Measurements from ENCODE around the gene COPS3. TPM values are rescaled to one million over a fixed set of nuclear protein-coding genes. Genes with fewer than 3 reads are reported as not detected.

COPS3 gene
- total RNA-seq = 107 and 109 TPM in 2 replicates
- long read RNA-seq, transcript COPS3-201 (12 exons, 1,641 nt) = major isoform, 420 of 572 reads
- long read RNA-seq, partial matches to known transcripts = 12 of 572 reads
- long read RNA-seq, other reads (novel, unspliced or antisense) = 136 of 572 reads

- Mint-ChIP-seq H3K4me3 (peak within 1 kb of the TSS; percentile 90), H3K27ac (ENCODE audit: unreplicated experiment) (peak within 1 kb of the TSS; percentile 86)
Observed at GRCh38 chr17:17280613-17281549, at the start of gene COPS3. COPS3 (minus strand) TSS chr17:17281246; CDS start chr17:17281186, 60 bp downstream.

GRCh38 chr17:17328251-17328650 is 47.2 kb upstream of the COPS3 start:
- TF ChIP-seq CTCF (conservative IDR thresholded peaks at IDR 0.05) = no peak
- Mint-ChIP-seq H3K4me3 (no peak overlapping the region), H3K4me1 (peaks cover 11% of the 10 kb centered on the region), H3K36me3 (ENCODE audit: low read depth) (no peaks in the 10 kb centered on the region), H3K9me3 (no peaks in the 10 kb centered on the region), H3K27ac (ENCODE audit: unreplicated experiment) (no peak overlapping the region), H3K27me3 (ENCODE audit: low read depth) (no peaks in the 10 kb centered on the region)
- no peak for DNase-seq (ENCODE audit: low read depth, low spot score)

More at GRCh38 chr17:17280613-17281549, at the start of gene COPS3:
- TF ChIP-seq CTCF (conservative IDR thresholded peaks at IDR 0.05) = no peak
- peak; percentile 91 for DNase-seq (ENCODE audit: low read depth, low spot score)
- no peaks in the 10 kb centered on the region for H3K27me3 Mint-ChIP-seq (ENCODE audit: low read depth)
- H3K9me3 Mint-ChIP-seq = no peaks in the 10 kb centered on the region
- H3K36me3 Mint-ChIP-seq (ENCODE audit: low read depth) = no peaks in the 10 kb centered on the region
- peaks cover 23% of the 10 kb centered on the region for H3K4me1 Mint-ChIP-seq

- no peak for DNase-seq (ENCODE audit: low read depth, low spot score)
- H3K4me3 Mint-ChIP-seq = no peak overlapping the region
Observed at GRCh38 chr17:17326275-17326875, 45.3 kb upstream of the COPS3 start.

GRCh38 chr17:17325816-17326215 is 44.8 kb upstream of the COPS3 start:
- no peaks in the 10 kb centered on the region for H3K27me3 Mint-ChIP-seq (ENCODE audit: low read depth)
- H3K27ac Mint-ChIP-seq (ENCODE audit: unreplicated experiment) = peak overlapping the region; percentile 35
- DNase-seq (ENCODE audit: low read depth, low spot score) = no peak
- H3K4me1 Mint-ChIP-seq = peaks cover 11% of the 10 kb centered on the region
- no peak for TF ChIP-seq CTCF (conservative IDR thresholded peaks at IDR 0.05)
- no peaks in the 10 kb centered on the region for H3K36me3 Mint-ChIP-seq (ENCODE audit: low read depth)
- no peak overlapping the region for H3K4me3 Mint-ChIP-seq
- H3K9me3 Mint-ChIP-seq = no peaks in the 10 kb centered on the region

More at GRCh38 chr17:17326275-17326875, 45.3 kb upstream of the COPS3 start:
- Mint-ChIP-seq H3K27me3 (ENCODE audit: low read depth) (no peaks in the 10 kb centered on the region), H3K9me3 (no peaks in the 10 kb centered on the region), H3K27ac (ENCODE audit: unreplicated experiment) (no peak overlapping the region), H3K4me1 (peaks cover 11% of the 10 kb centered on the region), H3K36me3 (ENCODE audit: low read depth) (no peaks in the 10 kb centered on the region)
- no peak for TF ChIP-seq CTCF (conservative IDR thresholded peaks at IDR 0.05)

- Mint-ChIP-seq H3K27ac (ENCODE audit: unreplicated experiment) (no peak overlapping the region), H3K4me3 (no peak overlapping the region), H3K4me1 (peaks cover 11% of the 10 kb centered on the region), H3K36me3 (ENCODE audit: low read depth) (no peaks in the 10 kb centered on the region), H3K9me3 (no peaks in the 10 kb centered on the region), H3K27me3 (ENCODE audit: low read depth) (no peaks in the 10 kb centered on the region)
- TF ChIP-seq CTCF (conservative IDR thresholded peaks at IDR 0.05) = no peak
- no peak for DNase-seq (ENCODE audit: low read depth, low spot score)
Observed at GRCh38 chr17:17325228-17325627, 44.2 kb upstream of the COPS3 start.
